SK-N-SH (cell line): ENCODE results near the gene XXYLT1.

Source experiments
- CHD2 ChIP-seq: fragments of 150-350 bp; IDR thresholded peaks from 2 replicates; pipeline ENCODE4 v1.6.1; 2018; ENCODE audit warnings: low read length; ENCODE audit not compliant: partially characterized antibody
- EP300 ChIP-seq, 2 experiments: IDR thresholded peaks; 2 replicates each; pipeline versions ENCODE4 v1.4.0 to v1.6.1; 2012; ENCODE audit warnings: borderline replicate concordance in 1 of 2, low read depth in 1 of 2, low read length in 1 of 2
- EZH2phosphoT487 ChIP-seq: fragments of 200-600 bp; sonication (generic); IDR thresholded peaks from 2 replicates; pipeline ENCODE4 v1.6.1; 2017; ENCODE audit warnings: low read depth, mixed run types, mild to moderate bottlenecking, antibody characterized with exemption, moderate library complexity, borderline replicate concordance
- NFIC ChIP-seq: IDR thresholded peaks from 2 replicates; pipeline ENCODE4 v1.4.0; 2012; ENCODE audit warnings: borderline replicate concordance
- NRF1 ChIP-seq: IDR thresholded peaks from 2 replicates; pipeline ENCODE4 v1.6.1; 2012; ENCODE audit warnings: low read depth, mild to moderate bottlenecking, low read length
- POLR2AphosphoS5 ChIP-seq: IDR thresholded peaks from 2 replicates; pipeline ENCODE4 v1.6.1; 2012; ENCODE audit warnings: low read depth, low read length
- SIN3A ChIP-seq: IDR thresholded peaks from 2 replicates; pipeline ENCODE4 v1.6.1; 2012; ENCODE audit warnings: low read depth, mild to moderate bottlenecking, low read length, moderate library complexity, borderline replicate concordance
- SMC3 ChIP-seq: IDR thresholded peaks from 2 replicates; pipeline ENCODE4 v1.6.1; 2012; ENCODE audit warnings: low read depth, low read length, improper control_type of control experiment
- TEAD4 ChIP-seq: IDR thresholded peaks from 2 replicates; pipeline ENCODE4 v1.4.0; 2012; ENCODE audit warnings: mild to moderate bottlenecking, borderline replicate concordance; ENCODE audit not compliant: insufficient read depth
- TF ChIP-seq, protein P1 (sequence below): fragments of 200-600 bp; sonication (generic); IDR thresholded peaks from 2 replicates; pipeline ENCODE4 v1.6.1; 2017; ENCODE audit warnings: antibody characterized with exemption, mild to moderate bottlenecking, moderate library complexity
- TF ChIP-seq, protein P2 (sequence below): IDR thresholded peaks from 2 replicates; pipeline ENCODE4 v1.4.0; 2012; ENCODE audit warnings: low read depth

DNA sequence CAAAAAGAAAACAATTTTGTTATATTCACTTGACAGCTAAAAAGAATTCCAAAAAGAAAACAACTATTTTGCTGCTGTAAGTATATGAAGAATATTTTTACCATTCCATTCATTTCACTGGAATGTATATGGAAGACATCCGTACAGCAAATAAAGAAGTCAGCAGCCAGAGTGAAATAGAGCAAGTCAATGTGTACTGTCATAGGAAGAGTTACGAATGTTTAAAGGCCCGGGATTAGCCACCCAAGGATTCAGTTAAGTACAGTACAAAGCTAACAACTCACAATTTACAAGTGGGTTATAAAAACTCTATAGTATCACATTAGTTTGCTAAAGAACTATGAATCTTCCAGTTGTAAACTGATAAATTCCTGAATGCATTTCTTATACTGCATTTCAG lies 14.4 kb upstream of the XXYLT1 start:
- TF ChIP-seq, protein P1, sequence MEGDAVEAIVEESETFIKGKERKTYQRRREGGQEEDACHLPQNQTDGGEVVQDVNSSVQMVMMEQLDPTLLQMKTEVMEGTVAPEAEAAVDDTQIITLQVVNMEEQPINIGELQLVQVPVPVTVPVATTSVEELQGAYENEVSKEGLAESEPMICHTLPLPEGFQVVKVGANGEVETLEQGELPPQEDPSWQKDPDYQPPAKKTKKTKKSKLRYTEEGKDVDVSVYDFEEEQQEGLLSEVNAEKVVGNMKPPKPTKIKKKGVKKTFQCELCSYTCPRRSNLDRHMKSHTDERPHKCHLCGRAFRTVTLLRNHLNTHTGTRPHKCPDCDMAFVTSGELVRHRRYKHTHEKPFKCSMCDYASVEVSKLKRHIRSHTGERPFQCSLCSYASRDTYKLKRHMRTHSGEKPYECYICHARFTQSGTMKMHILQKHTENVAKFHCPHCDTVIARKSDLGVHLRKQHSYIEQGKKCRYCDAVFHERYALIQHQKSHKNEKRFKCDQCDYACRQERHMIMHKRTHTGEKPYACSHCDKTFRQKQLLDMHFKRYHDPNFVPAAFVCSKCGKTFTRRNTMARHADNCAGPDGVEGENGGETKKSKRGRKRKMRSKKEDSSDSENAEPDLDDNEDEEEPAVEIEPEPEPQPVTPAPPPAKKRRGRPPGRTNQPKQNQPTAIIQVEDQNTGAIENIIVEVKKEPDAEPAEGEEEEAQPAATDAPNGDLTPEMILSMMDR, result no peak
- TF ChIP-seq EP300 (IDR thresholded peaks at IDR 0.05; ENCODE audit: borderline replicate concordance in 1 of 2, low read depth in 1 of 2, low read length in 1 of 2) (no peak), POLR2AphosphoS5 (no peak), EZH2phosphoT487 (no peak), CHD2 (no peak), SIN3A (no peak), NRF1 (no peak), SMC3 (no peak), TEAD4 (no peak), NFIC (no peak)
- TF ChIP-seq, protein P2, sequence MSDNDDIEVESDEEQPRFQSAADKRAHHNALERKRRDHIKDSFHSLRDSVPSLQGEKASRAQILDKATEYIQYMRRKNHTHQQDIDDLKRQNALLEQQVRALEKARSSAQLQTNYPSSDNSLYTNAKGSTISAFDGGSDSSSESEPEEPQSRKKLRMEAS, result no peak
